ENCODE measurements around the gene AP1S2. TPM values are rescaled to one million over a fixed set of nuclear protein-coding genes. Genes with fewer than 3 reads are reported as not detected.

AP1S2 gene
- total and polyA plus RNA-seq, 9 of the 15 experiments (the other 6 are each of a cell fraction or from before 2014, with no cell fraction given), result 11.1 to 64.2 (median 25.8) TPM

- TF ChIP-seq ZBTB43 (CRISPR knock-in tag; IDR thresholded peaks at IDR 0.05) (no peak), IRF1 (CRISPR knock-in tag; IDR thresholded peaks at IDR 0.05; ENCODE audit: borderline replicate concordance) (no peak), ARID4B (CRISPR knock-in tag; IDR thresholded peaks at IDR 0.05) (peak; percentile 76; the same call in 1 of the 2 replicates), CREB3L1 (IDR thresholded peaks at IDR 0.05; ENCODE audit: borderline replicate concordance, low read depth) (no peak), ZSCAN29 (IDR thresholded peaks at IDR 0.05) (no peak), MTA2 (IDR thresholded peaks at IDR 0.05; ENCODE audit: low read depth) (no peak), BRCA1 (IDR thresholded peaks at IDR 0.05) (no peak), BRCA1 (CRISPR knock-in tag; IDR thresholded peaks at IDR 0.05) (no peak), KDM5B (IDR thresholded peaks at IDR 0.05; ENCODE audit: insufficient replicate concordance, low read depth, low read length) (no peak), ZNF354B (CRISPR knock-in tag; IDR thresholded peaks at IDR 0.05) (no peak), ZNF324 (CRISPR knock-in tag; IDR thresholded peaks at IDR 0.05) (no peak), NFRKB (IDR thresholded peaks at IDR 0.05; ENCODE audit: low read depth) (no peak), HES1 (IDR thresholded peaks at IDR 0.05; ENCODE audit: low read depth) (no peak), ZFP91 (CRISPR knock-in tag; IDR thresholded peaks at IDR 0.05) (no peak), SLC30A9 (CRISPR knock-in tag; IDR thresholded peaks at IDR 0.05) (no peak), SPI1 (IDR thresholded peaks at IDR 0.05; ENCODE audit: borderline replicate concordance, low read depth, low read length) (no peak), E2F1 (CRISPR knock-in tag; IDR thresholded peaks at IDR 0.05) (no peak)
Measured at GRCh38 chrX:15854080-15854655, 445 bp downstream of the AP1S2 start (continued).
